ENCODE results near the gene PHF2. TPM values are rescaled to one million over a fixed set of nuclear protein-coding genes. Genes with fewer than 3 reads are reported as not detected.

Gene PHF2
- total RNA-seq, 4 donors from 2014 or later: 23.3 to 33.1 (median 28.6) TPM

GRCh38 chr9:93679536-93680442, 103.4 kb downstream of the PHF2 start:
- no peak overlapping the region for H3K4me3 ChIP-seq (ENCODE audit: low read depth, poor library complexity, severe bottlenecking)
- WGBS, 2 donors: 68% methylated on average over 18 of the region's 18 CpGs
- DNase-seq (ENCODE audit: low spot score in 2 of 2): peak; percentile 13 to 73
- intact Hi-C loops (cut with DNase I; ENCODE audit: low total_unique reads): loop anchor here (5.0 to 10.0 kb wide), 2 partner anchors 55 to 283 kb away; no protein-coding TSS in a partner anchor
- TF ChIP-seq CTCF (IDR thresholded peaks at IDR 0.05) (no peak), POLR2A (IDR thresholded peaks at IDR 0.05) (no peak)

GRCh38 chr9:93680443-93681268, 104.3 kb downstream of the PHF2 start:
- H3K4me3 ChIP-seq (ENCODE audit: low read depth, poor library complexity, severe bottlenecking): no peak overlapping the region
- intact Hi-C loops (cut with DNase I; ENCODE audit: low total_unique reads): loop anchor here (5.0 to 10.0 kb wide), 2 partner anchors 56 to 282 kb away; no protein-coding TSS in a partner anchor
- 59 to 68% methylated on average over 9 to 11 of the region's 16 CpGs for WGBS, 2 donors
- DNase-seq (ENCODE audit: low spot score in 2 of 2): peak; percentile 6 to 85
- TF ChIP-seq POLR2A (IDR thresholded peaks at IDR 0.05): no peak

DNA sequence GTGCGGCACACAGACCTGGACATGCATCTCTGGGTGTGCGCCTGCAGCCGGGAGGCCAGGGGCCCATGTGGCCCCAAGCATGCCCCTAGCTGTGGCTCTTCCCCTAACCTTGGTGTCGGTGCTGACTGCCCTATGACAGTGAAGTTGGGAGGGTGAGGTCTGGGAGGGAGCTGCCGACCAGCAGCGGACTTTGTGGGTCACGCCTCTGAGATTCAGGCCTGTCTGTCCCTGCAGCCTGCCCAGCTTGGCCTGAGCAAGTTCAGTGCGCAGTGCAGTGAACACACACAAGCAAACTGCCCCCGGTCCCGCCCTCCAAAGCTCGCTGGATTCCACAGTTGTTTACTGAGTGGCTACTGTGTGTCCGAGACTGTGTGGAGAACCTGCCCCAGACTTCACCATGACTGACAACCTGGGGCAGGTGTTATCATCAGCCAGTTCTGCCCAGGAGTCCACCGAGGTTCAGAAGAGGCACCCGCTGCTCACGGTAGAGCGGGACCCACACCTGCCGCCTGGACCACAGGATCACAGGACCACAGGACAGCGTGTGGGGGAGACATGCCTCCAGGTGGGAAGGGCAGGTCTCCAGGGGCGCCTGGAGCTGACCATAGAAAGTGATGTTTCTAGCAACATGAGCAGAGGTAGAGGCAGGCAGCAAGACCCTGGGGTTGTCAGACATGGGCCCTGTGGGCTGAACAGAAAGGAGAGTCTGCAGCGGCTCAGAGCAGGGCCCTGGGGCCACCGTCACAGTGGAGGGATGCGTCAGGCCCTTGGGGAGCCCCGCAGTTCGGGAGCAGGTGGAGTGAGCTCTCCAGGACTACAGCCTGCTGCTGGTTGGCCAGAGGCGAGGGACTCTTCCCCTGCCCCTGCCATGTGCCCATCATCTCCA, 105.1 kb downstream of the PHF2 start:
- no peak overlapping the region for H3K4me3 ChIP-seq (ENCODE audit: low read depth, poor library complexity, severe bottlenecking)
- DNase-seq (ENCODE audit: low spot score in 2 of 2): peak; percentile 10 to 72
- intact Hi-C loops (cut with DNase I; ENCODE audit: low total_unique reads): loop anchor here (5.0 to 10.0 kb wide), 2 partner anchors 57 to 281 kb away; no protein-coding TSS in a partner anchor
- 70 to 84% methylated on average over 19 to 21 of the region's 25 CpGs for WGBS, 2 donors
- TF ChIP-seq CTCF (IDR thresholded peaks at IDR 0.05) (no peak), POLR2A (IDR thresholded peaks at IDR 0.05) (no peak)

- intact Hi-C loops (cut with DNase I; ENCODE audit: low total_unique reads): loop anchor here (5.0 to 10.0 kb wide), 2 partner anchors 58 to 280 kb away; no protein-coding TSS in a partner anchor
- DNase-seq (ENCODE audit: low spot score in 2 of 2): peak; percentile 47 to 89
- TF ChIP-seq CTCF (IDR thresholded peaks at IDR 0.05) (no peak), POLR2A (IDR thresholded peaks at IDR 0.05) (no peak)
- H3K4me3 ChIP-seq (ENCODE audit: low read depth, poor library complexity, severe bottlenecking): no peak overlapping the region
- 32 to 35% methylated on average over 19 of the region's 19 CpGs for WGBS, 2 donors
These were observed 106.0 kb downstream of the PHF2 start for GRCh38 chr9:93682155-93682968.

- intact Hi-C loops (cut with DNase I; ENCODE audit: low total_unique reads): loop anchor here (5.0 to 10.0 kb wide), 2 partner anchors 59 to 279 kb away; no protein-coding TSS in a partner anchor
- DNase-seq (ENCODE audit: low spot score in 2 of 2): peak in 1 of 2 donors; percentile 72
- no peak for TF ChIP-seq CTCF (IDR thresholded peaks at IDR 0.05)
- no peak for TF ChIP-seq POLR2A (IDR thresholded peaks at IDR 0.05)
- H3K4me3 ChIP-seq (ENCODE audit: low read depth, poor library complexity, severe bottlenecking): no peak overlapping the region
- 95 to 96% methylated on average over 10 of the region's 10 CpGs for WGBS, 2 donors
These were observed 107.1 kb downstream of the PHF2 start for GRCh38 chr9:93683331-93684134.
